Left renal cortex interstitium (tissue), 4 donors: ENCODE measurements around the gene MAN2A2. TPM values are rescaled to one million over a fixed set of nuclear protein-coding genes. Genes with fewer than 3 reads are reported as not detected.
"Not testable (repeated sequence)": the region's sequence is repeated elsewhere in the genome, so short reads cannot be mapped to it uniquely, and the experiment has no call there.

Experiments
- DNase-seq, 4 donors: peaks; one replicate each; pipeline ENCODE4 v3.0.0-alpha.2; 2013; ENCODE audit warnings: low read depth in 4 of 4, low spot score in 2 of 4, missing footprints in 1 of 4
- polyA plus RNA-seq, 4 donors: library from polyadenylated mRNA; unstranded; fragments of 120-200 nt; gene quantifications; one replicate each; pipeline ENCODE4 v1.2.1, GENCODE V29; 2013; ENCODE audit not compliant: insufficient read length in 4 of 4

MAN2A2 gene
- polyA plus RNA-seq, 4 donors = 35.7 to 67.2 (median 50.2) TPM

- no peak for DNase-seq
Observed at GRCh38 chr15:90883526-90883975, 19.6 kb upstream of the MAN2A2 start.

- no peak for DNase-seq
Observed at GRCh38 chr15:90883976-90884718, 19.0 kb upstream of the MAN2A2 start, which contains the start of gene FES. Gene FES, plus strand, starts transcription at chr15:90884504. Its CDS starts 542 bp downstream, at chr15:90885046.

- DNase-seq = no peak
Observed at GRCh38 chr15:90884719-90885431, 18.2 kb upstream of the MAN2A2 start.

GRCh38 chr15:90885432-90886290, 17.4 kb upstream of the MAN2A2 start:
- DNase-seq = no peak

- DNase-seq = no peak
Observed at GRCh38 chr15:90886291-90886614, 16.8 kb upstream of the MAN2A2 start.

- DNase-seq = no peak
Observed at GRCh38 chr15:90887037-90887481, 16.0 kb upstream of the MAN2A2 start.

- DNase-seq = no peak
Observed at GRCh38 chr15:90889313-90889730, 13.8 kb upstream of the MAN2A2 start.

- no peak for DNase-seq
Observed at GRCh38 chr15:90889736-90890456, 13.2 kb upstream of the MAN2A2 start.

GRCh38 chr15:90890839-90891238, 12.3 kb upstream of the MAN2A2 start:
- no peak for DNase-seq

- DNase-seq = no peak
Observed at GRCh38 chr15:90891346-90891949, 11.7 kb upstream of the MAN2A2 start.

- no peak for DNase-seq
Observed at GRCh38 chr15:90892023-90892422, 11.1 kb upstream of the MAN2A2 start.

GRCh38 chr15:90892498-90893174, 10.5 kb upstream of the MAN2A2 start:
- no peak for DNase-seq

GRCh38 chr15:90893175-90894090, 9.7 kb upstream of the MAN2A2 start:
- DNase-seq = no peak

- DNase-seq = no peak
Observed at GRCh38 chr15:90895571-90896117, 7.5 kb upstream of the MAN2A2 start.

- not testable (repeated sequence) for DNase-seq
Observed at GRCh38 chr15:90897131-90897655, 5.9 kb upstream of the MAN2A2 start.

GRCh38 chr15:90901175-90902039, 1.7 kb upstream of the MAN2A2 start:
- no peak for DNase-seq
